ENCODE results near the gene TBX1. TPM values are rescaled to one million over a fixed set of nuclear protein-coding genes. Genes with fewer than 3 reads are reported as not detected.
"Not testable (repeated sequence)": the region's sequence is repeated elsewhere in the genome, so short reads cannot be mapped to it uniquely, and the experiment has no call there.

TBX1 gene
- total RNA-seq, 2 donors from 2014 or later, result 1.1 to 2.9 TPM

DNA sequence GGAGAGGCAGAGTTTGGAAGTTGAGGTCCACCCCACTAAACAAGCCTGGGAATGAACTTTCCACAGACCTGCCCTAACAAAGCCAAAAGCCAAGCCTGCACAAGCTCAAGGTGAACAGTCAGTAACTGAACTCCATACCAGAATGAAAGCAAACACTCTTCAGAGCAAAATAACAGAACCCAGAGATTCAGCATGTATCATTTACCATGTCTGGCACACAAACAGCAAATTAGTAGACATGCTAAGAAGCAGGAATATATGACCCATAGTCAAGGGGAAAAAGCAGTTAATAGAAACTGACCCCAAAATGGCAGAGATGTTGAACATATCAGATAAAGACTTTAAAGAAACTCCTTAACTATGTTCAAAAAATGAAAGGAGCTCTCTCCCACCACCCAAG is 31.3 kb downstream of the TBX1 start:
- Mint-ChIP-seq H3K27ac (no peak overlapping the region), H3K4me1 (ENCODE audit: low read depth in 2 of 2) (no peaks in the 10 kb centered on the region), H3K36me3 (peaks cover 7% of the 10 kb centered on the region), H3K9me3 (no peaks in the 10 kb centered on the region), H3K27me3 (no peaks in the 10 kb centered on the region), H3K4me3 (no peak overlapping the region)
- ATAC-seq (no peak), DNase-seq (ENCODE audit: low spot score) (no peak)

GRCh38 chr22:19792383-19792896 is 31.9 kb downstream of the TBX1 start:
- not testable (repeated sequence) for H3K36me3 Mint-ChIP-seq, H3K9me3 Mint-ChIP-seq, H3K27ac Mint-ChIP-seq

GRCh38 chr22:19793161-19793560 is 32.6 kb downstream of the TBX1 start:
- Mint-ChIP-seq H3K27me3 (no peaks in the 10 kb centered on the region), H3K27ac (no peak overlapping the region), H3K9me3 (no peaks in the 10 kb centered on the region), H3K4me3 (no peak overlapping the region), H3K36me3 (peaks cover 7% of the 10 kb centered on the region), H3K4me1 (ENCODE audit: low read depth in 2 of 2) (no peaks in the 10 kb centered on the region)
- no peak for ATAC-seq
- DNase-seq (ENCODE audit: low spot score), result no peak

More at GRCh38 chr22:19792383-19792896, 31.9 kb downstream of the TBX1 start:
- H3K4me1 Mint-ChIP-seq (ENCODE audit: low read depth in 2 of 2); H3K4me3 Mint-ChIP-seq; ATAC-seq; H3K27me3 Mint-ChIP-seq; DNase-seq (ENCODE audit: low spot score): not testable (repeated sequence)

DNA sequence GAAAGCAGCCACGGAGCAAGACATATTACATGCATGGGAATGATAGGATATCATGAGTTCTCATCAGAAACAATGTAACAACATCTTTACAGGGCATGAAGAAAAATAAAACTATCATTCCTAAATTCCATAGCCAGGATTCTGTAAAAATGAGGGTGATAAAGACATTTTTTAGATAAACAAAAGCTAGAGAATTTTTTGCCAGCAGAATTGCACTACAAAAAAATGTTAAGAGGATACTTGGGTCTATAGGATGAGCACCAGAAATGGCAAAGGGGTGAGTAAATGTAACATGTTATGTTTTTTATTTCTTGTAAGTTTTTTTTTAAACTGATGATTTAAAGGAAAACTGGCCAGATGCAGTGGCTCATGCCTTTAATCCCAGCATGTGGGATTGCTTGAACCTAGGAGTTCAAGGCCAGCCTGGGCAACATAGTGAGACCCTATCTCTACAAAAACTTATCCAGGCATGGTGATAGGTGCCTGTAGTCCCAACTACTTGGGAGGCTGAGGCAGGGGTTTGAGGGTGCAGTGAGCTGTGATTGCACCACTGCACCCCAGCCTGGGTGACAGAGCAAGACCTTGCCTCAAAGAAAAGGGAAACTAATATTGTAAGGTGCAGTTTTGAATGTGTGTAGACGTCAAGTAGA is 33.2 kb downstream of the TBX1 start:
- H3K9me3 Mint-ChIP-seq, result no peaks in the 10 kb centered on the region
- peaks cover 7% of the 10 kb centered on the region for H3K36me3 Mint-ChIP-seq
- ATAC-seq, result no peak
- no peak for DNase-seq (ENCODE audit: low spot score)
- H3K27me3 Mint-ChIP-seq, result no peaks in the 10 kb centered on the region
- H3K4me3 Mint-ChIP-seq, result no peak overlapping the region
- no peaks in the 10 kb centered on the region for H3K4me1 Mint-ChIP-seq (ENCODE audit: low read depth in 2 of 2)
- no peak overlapping the region for H3K27ac Mint-ChIP-seq

DNA sequence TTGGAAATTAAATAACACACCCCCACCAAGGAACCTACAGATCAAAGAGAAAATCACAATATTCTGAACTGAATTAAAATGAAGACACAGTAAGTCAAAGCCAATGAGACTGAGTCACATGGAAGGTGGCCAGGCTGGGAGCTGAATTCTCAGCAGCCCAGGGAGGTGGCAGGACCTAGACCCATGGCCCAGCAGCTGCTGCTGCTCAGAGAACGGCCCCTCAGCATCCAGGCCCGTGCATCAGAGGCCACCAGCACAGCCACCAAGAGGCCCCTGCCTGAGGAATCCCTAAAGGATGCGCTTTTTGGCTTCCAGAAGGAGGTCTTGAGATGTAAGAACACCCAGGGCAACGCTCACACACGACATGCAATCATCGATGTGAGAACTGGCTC is 35.0 kb downstream of the TBX1 start:
- Mint-ChIP-seq H3K4me3 (no peak overlapping the region), H3K4me1 (ENCODE audit: low read depth in 2 of 2) (no peaks in the 10 kb centered on the region), H3K9me3 (no peaks in the 10 kb centered on the region), H3K27ac (no peak overlapping the region), H3K27me3 (no peaks in the 10 kb centered on the region), H3K36me3 (peaks cover 7% of the 10 kb centered on the region)
- ATAC-seq, result no peak
- no peak for DNase-seq (ENCODE audit: low spot score)

DNA sequence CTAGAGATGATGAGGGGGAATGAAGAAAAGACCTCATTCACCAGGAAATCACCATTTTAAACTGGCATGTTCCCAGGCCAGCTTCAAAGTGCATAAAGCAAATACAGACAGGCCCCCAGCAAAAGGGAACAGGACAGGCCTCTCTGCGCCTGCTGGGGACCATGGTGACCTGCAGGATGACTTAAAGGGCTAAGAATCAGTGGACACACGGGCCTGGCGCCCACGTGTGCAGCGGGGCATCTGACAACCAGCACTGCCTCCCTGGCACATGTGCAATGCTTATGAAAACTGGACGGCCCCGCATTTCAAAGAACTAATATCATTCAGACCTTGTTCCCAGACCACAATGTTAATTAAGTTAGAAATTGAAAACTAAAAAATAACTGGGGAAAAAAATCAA is 35.6 kb downstream of the TBX1 start:
- Mint-ChIP-seq H3K4me3 (no peak overlapping the region), H3K9me3 (no peaks in the 10 kb centered on the region), H3K4me1 (ENCODE audit: low read depth in 2 of 2) (no peaks in the 10 kb centered on the region), H3K27ac (no peak overlapping the region), H3K36me3 (peaks cover 7% of the 10 kb centered on the region), H3K27me3 (no peaks in the 10 kb centered on the region)
- no peak for DNase-seq (ENCODE audit: low spot score)
- no peak for ATAC-seq

GRCh38 chr22:19797086-19798002 is 36.8 kb downstream of the TBX1 start:
- H3K4me1 Mint-ChIP-seq (ENCODE audit: low read depth in 2 of 2), result no peaks in the 10 kb centered on the region
- H3K9me3 Mint-ChIP-seq, result no peaks in the 10 kb centered on the region
- ATAC-seq, result no peak

GRCh38 chr22:19798003-19798665 is 37.6 kb downstream of the TBX1 start:
- DNase-seq (ENCODE audit: low spot score) (no peak), ATAC-seq (no peak)
- Mint-ChIP-seq H3K27me3 (no peaks in the 10 kb centered on the region), H3K4me1 (ENCODE audit: low read depth in 2 of 2) (no peaks in the 10 kb centered on the region), H3K27ac (no peak overlapping the region), H3K4me3 (no peak overlapping the region), H3K9me3 (no peaks in the 10 kb centered on the region), H3K36me3 (no peaks in the 10 kb centered on the region)

More at GRCh38 chr22:19797086-19798002, 36.8 kb downstream of the TBX1 start:
- DNase-seq (ENCODE audit: low spot score), result no peak
- Mint-ChIP-seq H3K27me3 (no peaks in the 10 kb centered on the region), H3K36me3 (no peaks in the 10 kb centered on the region), H3K27ac (no peak overlapping the region), H3K4me3 (no peak overlapping the region)

- no peak for ATAC-seq
- H3K4me3 Mint-ChIP-seq, result no peak overlapping the region
- no peaks in the 10 kb centered on the region for H3K4me1 Mint-ChIP-seq (ENCODE audit: low read depth in 2 of 2)
- no peaks in the 10 kb centered on the region for H3K9me3 Mint-ChIP-seq
- no peak for DNase-seq (ENCODE audit: low spot score)
- H3K27me3 Mint-ChIP-seq, result no peaks in the 10 kb centered on the region
- H3K27ac Mint-ChIP-seq, result no peak overlapping the region
- no peaks in the 10 kb centered on the region for H3K36me3 Mint-ChIP-seq
Observed at GRCh38 chr22:19798891-19799293, 38.3 kb downstream of the TBX1 start.

DNA sequence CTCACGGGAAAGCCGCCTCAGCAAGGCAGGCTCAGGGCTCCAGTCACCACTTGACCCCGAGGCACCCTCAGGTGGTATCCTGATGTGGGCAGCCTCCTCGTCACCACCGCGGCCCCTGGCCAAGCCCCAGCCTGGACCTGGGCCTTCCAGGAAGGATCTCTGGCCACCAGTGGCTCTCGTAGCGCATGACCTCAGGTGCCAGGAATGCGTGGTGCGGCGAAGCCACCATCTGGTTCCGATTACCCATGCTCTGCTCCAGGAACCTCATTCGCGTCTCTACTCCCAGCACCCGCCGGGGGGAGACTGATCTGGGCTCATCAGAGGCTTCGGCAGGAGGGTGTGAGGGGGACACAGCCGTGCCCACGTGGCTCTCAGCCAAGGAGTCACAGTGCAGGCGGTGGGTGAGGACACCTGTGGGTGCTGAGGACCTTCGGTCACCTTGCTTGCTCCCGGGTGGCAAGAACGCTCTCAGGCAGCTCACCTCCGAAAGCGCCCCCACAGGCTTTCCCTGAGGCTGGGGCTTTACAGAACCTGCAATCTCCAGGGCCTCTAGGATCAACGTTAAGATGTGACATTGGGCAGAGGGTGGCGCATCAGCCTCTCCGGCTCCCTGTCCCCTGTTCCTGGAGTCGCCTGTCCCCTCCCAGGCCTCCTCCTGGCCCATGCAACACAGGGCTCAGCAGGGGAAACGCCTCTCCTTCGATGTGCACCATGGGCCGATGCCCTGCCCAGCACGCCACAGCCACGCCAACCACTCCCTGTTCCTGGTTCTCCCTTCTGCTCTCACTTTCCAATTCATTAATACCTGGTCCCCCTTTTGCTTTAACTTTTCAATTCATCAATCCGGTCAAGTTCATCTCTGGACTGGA is 39.0 kb downstream of the TBX1 start:
- H3K36me3 Mint-ChIP-seq, result no peaks in the 10 kb centered on the region
- H3K4me1 Mint-ChIP-seq (ENCODE audit: low read depth in 2 of 2), result no peaks in the 10 kb centered on the region
- DNase-seq (ENCODE audit: low spot score) (no peak), ATAC-seq (no peak)
- H3K9me3 Mint-ChIP-seq, result no peaks in the 10 kb centered on the region
- no peak overlapping the region for H3K4me3 Mint-ChIP-seq
- H3K27me3 Mint-ChIP-seq, result no peaks in the 10 kb centered on the region
- no peak overlapping the region for H3K27ac Mint-ChIP-seq

DNA sequence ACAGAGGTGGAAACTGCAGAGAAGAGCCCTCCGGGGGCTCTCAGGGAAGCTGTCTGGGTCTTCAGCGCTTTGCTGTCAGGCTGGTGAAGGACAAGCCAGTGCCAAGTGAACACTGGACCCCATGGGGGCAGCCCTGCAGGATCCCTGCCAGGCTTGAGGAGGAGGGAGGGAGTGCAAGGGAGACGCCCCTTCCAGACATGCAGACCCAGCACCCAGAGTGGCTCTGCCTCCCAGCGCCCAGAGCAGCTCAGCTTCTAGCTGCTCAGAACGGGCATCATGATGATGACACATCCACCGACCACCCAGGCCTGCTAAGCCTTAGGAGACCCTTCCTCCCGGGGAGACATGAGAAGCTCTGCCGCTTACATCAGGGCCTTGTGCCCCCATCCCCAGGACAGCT is 39.7 kb downstream of the TBX1 start:
- DNase-seq (ENCODE audit: low spot score) (no peak), ATAC-seq (no peak)
- Mint-ChIP-seq H3K36me3 (no peaks in the 10 kb centered on the region), H3K4me3 (no peak overlapping the region), H3K9me3 (no peaks in the 10 kb centered on the region), H3K27me3 (no peaks in the 10 kb centered on the region), H3K27ac (no peak overlapping the region), H3K4me1 (ENCODE audit: low read depth in 2 of 2) (no peaks in the 10 kb centered on the region)

DNA sequence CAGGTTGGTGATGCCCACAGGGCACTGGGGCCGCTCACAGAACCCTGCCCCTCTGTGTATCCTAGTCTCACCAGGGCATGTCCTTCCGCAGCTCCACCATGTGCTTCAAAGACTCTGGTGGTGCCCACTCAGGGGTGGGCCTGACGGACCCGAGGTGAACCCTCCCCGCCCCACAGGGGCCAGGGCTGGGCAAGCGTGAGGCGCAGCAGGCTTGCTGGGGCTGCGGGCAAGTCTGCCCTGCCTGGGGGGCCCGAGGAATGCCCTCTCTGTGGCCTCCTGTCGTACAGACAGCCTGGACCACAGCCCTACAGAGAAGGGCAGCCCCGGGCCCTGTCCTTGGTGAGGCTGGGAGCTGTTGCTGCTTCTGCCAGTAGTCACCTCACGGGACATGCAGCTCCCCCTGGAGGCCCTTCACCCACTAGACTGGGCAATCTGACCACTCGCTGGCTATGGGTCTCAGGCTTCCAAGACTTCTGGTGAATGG is 40.2 kb downstream of the TBX1 start:
- Mint-ChIP-seq H3K9me3 (no peaks in the 10 kb centered on the region), H3K27ac (no peak overlapping the region), H3K36me3 (no peaks in the 10 kb centered on the region), H3K4me3 (no peak overlapping the region), H3K27me3 (no peaks in the 10 kb centered on the region), H3K4me1 (ENCODE audit: low read depth in 2 of 2) (no peaks in the 10 kb centered on the region)
- ATAC-seq (no peak), DNase-seq (ENCODE audit: low spot score) (no peak)

GRCh38 chr22:19801340-19802000 is 40.9 kb downstream of the TBX1 start:
- H3K27me3 Mint-ChIP-seq, result no peaks in the 10 kb centered on the region
- no peaks in the 10 kb centered on the region for H3K9me3 Mint-ChIP-seq

More at GRCh38 chr22:19801340-19802000, 40.9 kb downstream of the TBX1 start:
- no peak for ATAC-seq
- DNase-seq (ENCODE audit: low spot score), result no peak
- H3K36me3 Mint-ChIP-seq, result no peaks in the 10 kb centered on the region
- H3K4me3 Mint-ChIP-seq, result no peak overlapping the region
- H3K4me1 Mint-ChIP-seq (ENCODE audit: low read depth in 2 of 2), result no peaks in the 10 kb centered on the region
- H3K27ac Mint-ChIP-seq, result no peak overlapping the region
